Measurements from ENCODE around the gene IL17RB. TPM values are rescaled to one million over a fixed set of nuclear protein-coding genes. Genes with fewer than 3 reads are reported as not detected.

IL17RB gene
- total and polyA plus RNA-seq, 2 donors (not counting 1 experiment from before 2014, with no cell fraction given): 0.07 to 0.32 TPM

- no peak overlapping the region for H3K27ac Mint-ChIP-seq
- no peak overlapping the region for H2AFZ ChIP-seq (ENCODE audit: insufficient read depth, low read depth, low read length, poor library complexity, severe bottlenecking)
- no peaks in the 10 kb centered on the region for H4K20me1 ChIP-seq (ENCODE audit: control insufficient read depth, insufficient read depth, low read length, poor library complexity, severe bottlenecking)
- no peaks in the 10 kb centered on the region for H3K79me2 ChIP-seq (ENCODE audit: control insufficient read depth, insufficient read depth, low read length)
- ATAC-seq (ENCODE audit: low read depth): no peak
- 93% methylated on average over 9 of the region's 9 CpGs for WGBS (ENCODE audit: insufficient coverage)
- no peak overlapping the region for H3K27ac ChIP-seq (ENCODE audit: low read length in 2 of 2)
- intact Hi-C loops (cut with micrococcal nuclease): no loop called here
- H3K9me3 ChIP-seq (ENCODE audit: control extremely low read depth in 1 of 3, control insufficient read depth in 2 of 3, insufficient read depth in 1 of 3, low read length in 2 of 3): no peaks in the 10 kb centered on the region
- ChIA-PET CTCF (no interaction called here), POLR2A (no interaction called here)
- H3K4me1 Mint-ChIP-seq: no peaks in the 10 kb centered on the region
- no peak overlapping the region for H3K9ac ChIP-seq (ENCODE audit: low read length)
- H3K36me3 ChIP-seq (replicated peaks in 1 of 2; ENCODE audit: control extremely low read depth in 1 of 2, control insufficient read depth in 1 of 2, extremely low read depth in 1 of 2, insufficient read depth in 2 of 2, low read length in 1 of 2): no peaks in the 10 kb centered on the region
- peaks cover 0 to 3% (median 0%) of the 10 kb centered on the region in 4 experiments for H3K27me3 ChIP-seq (replicated peaks in 1 of 4; ENCODE audit: control extremely low read depth in 1 of 4, control insufficient read depth in 3 of 4, insufficient read depth in 4 of 4, low read length in 3 of 4)
- H3K4me3 ChIP-seq (ENCODE audit: control extremely low read depth in 1 of 5, extremely low read depth in 1 of 5, insufficient read depth in 1 of 5, low read depth in 2 of 5, low read length in 4 of 5): no peak overlapping the region
- peaks cover 3% of the 10 kb centered on the region for H3K27me3 Mint-ChIP-seq
- no peaks in the 10 kb centered on the region for H3K4me1 ChIP-seq (ENCODE audit: control insufficient read depth in 2 of 2, insufficient read depth in 2 of 2, low read length in 2 of 2)
- no peak overlapping the region for H3K4me2 ChIP-seq (replicated peaks; ENCODE audit: low read depth, low read length, poor library complexity, severe bottlenecking)
- DNase-seq: no peak
- no peaks in the 10 kb centered on the region for H3K9me3 Mint-ChIP-seq (ENCODE audit: insufficient read depth)
- H3K4me3 Mint-ChIP-seq: no peak overlapping the region
- TF ChIP-seq CTCF (IDR thresholded peaks at IDR 0.05): no peak
- TF ChIP-seq EZH2 (IDR thresholded peaks at IDR 0.05; ENCODE audit: borderline replicate concordance, insufficient read depth, low read depth, low read length, poor library complexity, severe bottlenecking): no peak
These were observed 10.1 kb upstream of the IL17RB start for GRCh38 chr3:53836084-53836872.

- Histone ChIP-seq H2AFZ (ENCODE audit: insufficient read depth, low read depth, low read length, poor library complexity, severe bottlenecking) (no peak overlapping the region), H3K9me3 (ENCODE audit: control extremely low read depth in 1 of 3, control insufficient read depth in 2 of 3, insufficient read depth in 1 of 3, low read length in 2 of 3) (no peaks in the 10 kb centered on the region), H3K9ac (ENCODE audit: low read length) (no peak overlapping the region), H3K4me3 (ENCODE audit: control extremely low read depth in 1 of 5, extremely low read depth in 1 of 5, insufficient read depth in 1 of 5, low read depth in 2 of 5, low read length in 4 of 5) (no peak overlapping the region), H3K4me1 (ENCODE audit: control insufficient read depth in 2 of 2, insufficient read depth in 2 of 2, low read length in 2 of 2) (no peaks in the 10 kb centered on the region), H4K20me1 (ENCODE audit: control insufficient read depth, insufficient read depth, low read length, poor library complexity, severe bottlenecking) (no peaks in the 10 kb centered on the region), H3K27me3 (replicated peaks in 1 of 4; ENCODE audit: control extremely low read depth in 1 of 4, control insufficient read depth in 3 of 4, insufficient read depth in 4 of 4, low read length in 3 of 4) (peaks cover 0 to 3% (median 0%) of the 10 kb centered on the region in 4 experiments), H3K4me2 (replicated peaks; ENCODE audit: low read depth, low read length, poor library complexity, severe bottlenecking) (no peak overlapping the region), H3K79me2 (ENCODE audit: control insufficient read depth, insufficient read depth, low read length) (no peaks in the 10 kb centered on the region), H3K36me3 (replicated peaks in 1 of 2; ENCODE audit: control extremely low read depth in 1 of 2, control insufficient read depth in 1 of 2, extremely low read depth in 1 of 2, insufficient read depth in 2 of 2, low read length in 1 of 2) (no peaks in the 10 kb centered on the region), H3K27ac (ENCODE audit: low read length in 2 of 2) (no peak overlapping the region)
- Mint-ChIP-seq H3K27ac (no peak overlapping the region), H3K27me3 (peaks cover 5% of the 10 kb centered on the region), H3K4me3 (no peak overlapping the region), H3K9me3 (ENCODE audit: insufficient read depth) (no peaks in the 10 kb centered on the region), H3K4me1 (no peaks in the 10 kb centered on the region)
- CTCF ChIA-PET: interaction anchor here (1.2 kb wide), 1 partner anchor 8 kb away, joined by 3 read pairs; no protein-coding TSS in a partner anchor
- POLR2A ChIA-PET: no interaction called here
- TF ChIP-seq CTCF (IDR thresholded peaks at IDR 0.05): no peak
- no peak for ATAC-seq (ENCODE audit: low read depth)
- DNase-seq: no peak
- WGBS (ENCODE audit: insufficient coverage): 87% methylated on average over 10 of the region's 10 CpGs
- intact Hi-C loops (cut with micrococcal nuclease): no loop called here
These were observed 9.0 kb upstream of the IL17RB start for GRCh38 chr3:53837331-53837730.

Data from B cell (primary cell).